Measurements from ENCODE around the gene TRMT2A.

GRCh38 chr22:20106205-20106848 is 10.7 kb downstream of the TRMT2A start:
- TF ChIP-seq, protein P1, sequence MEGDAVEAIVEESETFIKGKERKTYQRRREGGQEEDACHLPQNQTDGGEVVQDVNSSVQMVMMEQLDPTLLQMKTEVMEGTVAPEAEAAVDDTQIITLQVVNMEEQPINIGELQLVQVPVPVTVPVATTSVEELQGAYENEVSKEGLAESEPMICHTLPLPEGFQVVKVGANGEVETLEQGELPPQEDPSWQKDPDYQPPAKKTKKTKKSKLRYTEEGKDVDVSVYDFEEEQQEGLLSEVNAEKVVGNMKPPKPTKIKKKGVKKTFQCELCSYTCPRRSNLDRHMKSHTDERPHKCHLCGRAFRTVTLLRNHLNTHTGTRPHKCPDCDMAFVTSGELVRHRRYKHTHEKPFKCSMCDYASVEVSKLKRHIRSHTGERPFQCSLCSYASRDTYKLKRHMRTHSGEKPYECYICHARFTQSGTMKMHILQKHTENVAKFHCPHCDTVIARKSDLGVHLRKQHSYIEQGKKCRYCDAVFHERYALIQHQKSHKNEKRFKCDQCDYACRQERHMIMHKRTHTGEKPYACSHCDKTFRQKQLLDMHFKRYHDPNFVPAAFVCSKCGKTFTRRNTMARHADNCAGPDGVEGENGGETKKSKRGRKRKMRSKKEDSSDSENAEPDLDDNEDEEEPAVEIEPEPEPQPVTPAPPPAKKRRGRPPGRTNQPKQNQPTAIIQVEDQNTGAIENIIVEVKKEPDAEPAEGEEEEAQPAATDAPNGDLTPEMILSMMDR (IDR thresholded peaks at IDR 0.05; ENCODE audit: insufficient read depth, low read length): no peak
- TF ChIP-seq, protein P2, sequence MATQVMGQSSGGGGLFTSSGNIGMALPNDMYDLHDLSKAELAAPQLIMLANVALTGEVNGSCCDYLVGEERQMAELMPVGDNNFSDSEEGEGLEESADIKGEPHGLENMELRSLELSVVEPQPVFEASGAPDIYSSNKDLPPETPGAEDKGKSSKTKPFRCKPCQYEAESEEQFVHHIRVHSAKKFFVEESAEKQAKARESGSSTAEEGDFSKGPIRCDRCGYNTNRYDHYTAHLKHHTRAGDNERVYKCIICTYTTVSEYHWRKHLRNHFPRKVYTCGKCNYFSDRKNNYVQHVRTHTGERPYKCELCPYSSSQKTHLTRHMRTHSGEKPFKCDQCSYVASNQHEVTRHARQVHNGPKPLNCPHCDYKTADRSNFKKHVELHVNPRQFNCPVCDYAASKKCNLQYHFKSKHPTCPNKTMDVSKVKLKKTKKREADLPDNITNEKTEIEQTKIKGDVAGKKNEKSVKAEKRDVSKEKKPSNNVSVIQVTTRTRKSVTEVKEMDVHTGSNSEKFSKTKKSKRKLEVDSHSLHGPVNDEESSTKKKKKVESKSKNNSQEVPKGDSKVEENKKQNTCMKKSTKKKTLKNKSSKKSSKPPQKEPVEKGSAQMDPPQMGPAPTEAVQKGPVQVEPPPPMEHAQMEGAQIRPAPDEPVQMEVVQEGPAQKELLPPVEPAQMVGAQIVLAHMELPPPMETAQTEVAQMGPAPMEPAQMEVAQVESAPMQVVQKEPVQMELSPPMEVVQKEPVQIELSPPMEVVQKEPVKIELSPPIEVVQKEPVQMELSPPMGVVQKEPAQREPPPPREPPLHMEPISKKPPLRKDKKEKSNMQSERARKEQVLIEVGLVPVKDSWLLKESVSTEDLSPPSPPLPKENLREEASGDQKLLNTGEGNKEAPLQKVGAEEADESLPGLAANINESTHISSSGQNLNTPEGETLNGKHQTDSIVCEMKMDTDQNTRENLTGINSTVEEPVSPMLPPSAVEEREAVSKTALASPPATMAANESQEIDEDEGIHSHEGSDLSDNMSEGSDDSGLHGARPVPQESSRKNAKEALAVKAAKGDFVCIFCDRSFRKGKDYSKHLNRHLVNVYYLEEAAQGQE (IDR thresholded peaks at IDR 0.05; ENCODE audit: insufficient replicate concordance, low read depth): no peak
- TF ChIP-seq POLR2AphosphoS5 (IDR thresholded peaks at IDR 0.05; ENCODE audit: low read depth): no peak
